GM10266 (cell line): ENCODE measurements around the gene CTBP2.

Source experiments
- DNase-seq: peaks from one replicate; pipeline ENCODE4 v3.0.0; 2012; ENCODE audit errors: extremely low spot score
- TF ChIP-seq, protein P1 (sequence below): IDR thresholded peaks from 2 replicates; pipeline ENCODE4 v1.5.1; 2012; ENCODE audit warnings: mild to moderate bottlenecking, low read depth; ENCODE audit not compliant: control insufficient read depth, insufficient read depth; ENCODE audit errors: missing control alignments

Gene CTBP2

DNA sequence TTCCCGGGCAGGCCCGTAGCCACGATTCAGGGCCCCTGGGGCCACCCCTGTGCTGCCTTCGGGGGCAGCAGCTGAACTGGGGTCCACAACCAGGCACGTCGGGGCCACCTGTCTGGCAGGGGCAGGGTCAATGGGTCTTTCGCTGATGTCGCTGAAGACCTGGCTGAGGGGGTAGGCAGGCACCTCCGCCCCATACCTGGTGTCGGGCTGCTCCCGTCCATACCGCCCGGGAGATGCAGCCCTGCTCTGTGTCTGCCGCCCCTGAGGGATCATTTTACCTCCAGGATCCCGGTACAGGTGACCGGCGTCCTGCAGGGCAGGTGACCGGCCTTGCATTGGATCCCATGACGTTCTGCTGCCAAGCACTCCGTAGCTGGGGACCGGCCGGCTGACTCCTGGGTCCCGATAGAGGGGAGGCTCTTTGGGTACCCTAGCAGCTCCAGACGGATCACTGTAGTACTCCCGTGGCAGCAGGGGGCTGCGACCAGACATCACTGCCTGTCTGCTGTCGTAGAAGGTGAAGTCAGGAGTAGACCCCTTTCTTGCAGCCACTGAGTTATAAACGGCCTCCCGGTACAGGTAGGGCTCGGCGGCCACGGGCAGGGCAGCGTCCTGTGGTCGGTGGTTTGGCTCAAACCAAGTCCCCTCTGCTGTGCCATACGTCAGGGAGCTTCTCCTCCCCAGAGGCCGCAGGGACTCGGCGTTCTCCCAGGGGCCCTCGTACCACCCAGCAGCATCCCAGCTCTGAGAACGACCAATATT is 133.2 kb downstream of the CTBP2 start:
- TF ChIP-seq, protein P1, sequence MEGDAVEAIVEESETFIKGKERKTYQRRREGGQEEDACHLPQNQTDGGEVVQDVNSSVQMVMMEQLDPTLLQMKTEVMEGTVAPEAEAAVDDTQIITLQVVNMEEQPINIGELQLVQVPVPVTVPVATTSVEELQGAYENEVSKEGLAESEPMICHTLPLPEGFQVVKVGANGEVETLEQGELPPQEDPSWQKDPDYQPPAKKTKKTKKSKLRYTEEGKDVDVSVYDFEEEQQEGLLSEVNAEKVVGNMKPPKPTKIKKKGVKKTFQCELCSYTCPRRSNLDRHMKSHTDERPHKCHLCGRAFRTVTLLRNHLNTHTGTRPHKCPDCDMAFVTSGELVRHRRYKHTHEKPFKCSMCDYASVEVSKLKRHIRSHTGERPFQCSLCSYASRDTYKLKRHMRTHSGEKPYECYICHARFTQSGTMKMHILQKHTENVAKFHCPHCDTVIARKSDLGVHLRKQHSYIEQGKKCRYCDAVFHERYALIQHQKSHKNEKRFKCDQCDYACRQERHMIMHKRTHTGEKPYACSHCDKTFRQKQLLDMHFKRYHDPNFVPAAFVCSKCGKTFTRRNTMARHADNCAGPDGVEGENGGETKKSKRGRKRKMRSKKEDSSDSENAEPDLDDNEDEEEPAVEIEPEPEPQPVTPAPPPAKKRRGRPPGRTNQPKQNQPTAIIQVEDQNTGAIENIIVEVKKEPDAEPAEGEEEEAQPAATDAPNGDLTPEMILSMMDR = no peak
- no peak for DNase-seq

DNA sequence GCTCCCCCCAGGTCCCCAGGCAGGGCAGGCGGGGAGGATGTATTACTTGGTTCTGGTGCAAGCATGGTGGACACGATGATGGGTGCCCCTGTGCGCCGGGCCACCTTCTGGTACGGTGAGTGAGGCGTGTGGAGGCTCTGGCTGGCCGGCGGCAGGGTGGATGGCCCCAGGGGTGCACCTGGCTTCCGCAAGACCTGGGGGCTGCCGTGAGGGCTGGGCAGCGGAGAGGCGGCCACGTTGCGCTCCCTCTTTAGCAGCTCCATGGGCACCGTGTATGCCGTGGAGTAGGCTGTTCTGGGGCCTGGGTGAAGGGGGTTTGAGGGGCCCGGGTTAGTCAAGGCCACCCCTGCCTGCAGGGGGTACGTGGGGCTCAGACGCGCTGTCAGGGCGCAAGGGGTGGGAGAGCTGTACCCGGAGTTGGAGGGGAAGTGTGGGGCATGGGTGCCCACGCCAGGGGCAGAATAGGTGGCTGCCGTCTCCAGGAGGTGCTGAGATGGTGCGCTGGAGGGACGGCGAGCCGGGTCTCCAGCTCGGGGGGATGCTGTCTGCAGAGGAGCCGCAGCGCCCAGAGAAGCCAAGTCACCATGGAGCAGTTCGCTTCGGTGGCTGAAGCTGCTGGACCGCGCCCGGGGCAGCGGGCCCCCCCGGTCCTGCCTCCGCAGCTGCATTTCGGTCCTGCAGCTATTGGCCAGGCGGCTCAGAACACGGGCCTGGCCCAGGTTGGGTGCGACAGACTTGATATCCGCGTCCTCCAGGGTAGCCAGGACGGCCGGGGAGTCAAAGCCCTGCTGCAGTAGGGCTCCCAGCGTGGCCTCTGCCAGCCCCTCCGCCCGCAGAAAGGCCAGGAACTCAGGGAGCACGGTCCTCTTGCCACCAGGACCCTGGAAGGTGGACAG is 134.1 kb downstream of the CTBP2 start:
- TF ChIP-seq, protein P1 = no peak
- DNase-seq = no peak

DNA sequence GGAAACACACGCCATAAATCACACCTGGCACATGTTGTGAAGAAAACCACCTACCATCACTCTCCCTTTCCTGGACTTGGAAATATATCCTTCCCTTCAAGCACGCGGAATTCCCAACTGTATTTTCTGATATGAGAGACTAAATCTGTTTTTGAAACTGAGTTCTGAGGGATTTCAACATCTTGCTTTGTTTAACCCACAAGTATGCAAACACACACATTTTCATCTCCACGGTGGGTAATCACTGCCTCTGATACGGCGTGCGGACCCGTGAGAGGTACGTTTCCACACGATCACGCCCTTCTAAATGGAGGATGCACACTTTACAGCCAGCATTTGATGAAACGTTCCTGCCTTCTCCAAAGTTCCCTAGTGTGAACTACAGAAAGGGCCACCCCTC is 135.0 kb downstream of the CTBP2 start:
- DNase-seq = no peak
- TF ChIP-seq, protein P1 = no peak

DNA sequence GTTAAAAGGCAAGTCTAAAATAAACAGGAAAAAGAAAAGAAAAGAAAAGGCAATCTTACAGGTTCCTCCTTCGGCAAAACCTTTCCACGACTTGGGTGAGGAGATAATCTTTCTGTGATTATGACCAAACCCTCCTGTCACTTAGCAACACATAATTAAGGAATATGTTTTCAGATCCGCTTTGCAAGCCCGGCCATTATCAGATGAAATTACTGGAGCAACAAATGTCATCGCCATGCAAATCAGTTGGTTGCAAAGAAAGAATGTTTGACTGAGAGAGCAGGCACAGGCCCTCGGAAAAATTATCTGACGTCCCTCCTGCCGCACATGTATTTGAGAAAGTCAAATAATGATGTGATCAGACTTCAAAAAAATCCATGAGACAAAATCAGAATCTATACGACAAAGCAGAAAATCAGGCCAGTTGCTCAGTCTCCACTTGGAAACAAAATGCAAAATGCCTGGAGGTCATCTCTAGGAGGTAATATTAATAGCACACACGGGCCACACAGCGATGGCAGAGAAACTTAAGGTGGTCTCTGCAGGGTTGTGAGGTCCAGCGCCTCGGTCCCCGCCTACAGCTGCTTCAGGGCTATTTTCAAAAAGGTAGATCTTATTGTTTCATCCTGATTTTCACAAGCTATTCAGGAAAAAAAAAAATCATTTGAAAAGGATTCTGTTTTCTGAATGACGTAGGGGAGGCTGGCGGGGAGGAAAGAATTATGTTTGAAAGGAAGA is 135.7 kb downstream of the CTBP2 start:
- TF ChIP-seq, protein P1 = no peak
- no peak for DNase-seq

DNA sequence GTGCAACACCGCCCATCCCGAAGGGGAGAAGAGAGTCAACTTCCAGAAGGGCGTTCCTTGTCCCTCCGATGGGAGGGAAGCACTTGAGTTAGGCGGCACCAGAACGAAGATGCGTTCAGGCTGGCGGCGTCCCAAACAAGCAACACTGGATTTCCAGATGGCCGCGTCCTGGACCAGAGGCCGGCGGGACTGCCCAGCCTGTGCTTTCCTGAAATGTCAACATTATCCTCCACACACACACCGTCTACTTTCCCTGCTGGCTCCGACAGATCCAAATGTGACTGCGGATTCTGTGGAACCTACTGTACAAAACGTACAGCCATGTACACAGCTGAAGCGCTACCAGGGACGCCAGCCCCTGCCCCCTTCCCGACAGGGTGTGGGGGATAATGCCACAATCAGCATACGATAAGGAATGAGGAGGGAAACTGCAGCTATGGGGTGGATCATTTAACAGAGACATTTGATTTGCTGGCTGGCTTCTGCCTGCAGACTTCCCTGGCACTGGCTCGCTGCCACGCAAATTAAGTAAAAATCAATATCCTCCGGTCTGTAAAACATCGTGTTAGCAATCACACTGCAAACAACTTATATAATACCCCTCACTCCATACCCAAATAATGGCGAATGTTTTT is 136.4 kb downstream of the CTBP2 start:
- no peak for DNase-seq

DNA sequence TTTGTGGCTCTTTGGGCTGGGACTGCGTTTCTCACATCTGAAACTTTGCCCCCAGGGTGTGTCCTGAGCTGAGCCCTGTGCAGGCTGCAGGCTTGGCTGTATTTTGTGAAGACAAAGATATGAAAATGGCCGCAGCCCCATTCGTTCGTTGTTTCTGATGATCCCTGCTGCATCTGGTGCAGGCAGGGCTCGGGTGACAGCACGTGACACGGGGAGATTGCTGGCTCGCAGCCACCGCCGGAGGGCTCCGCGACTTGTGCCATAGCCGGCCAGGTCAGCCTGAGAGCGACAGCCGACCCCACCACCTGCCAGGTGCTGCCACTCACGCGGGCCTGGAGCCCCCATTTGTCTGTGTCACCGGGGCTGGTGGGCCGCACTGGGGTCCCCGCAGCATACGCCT is 137.1 kb downstream of the CTBP2 start:
- TF ChIP-seq, protein P1 = no peak
- DNase-seq = no peak

More for the DNA sequence above, 136.4 kb downstream of the CTBP2 start:
- TF ChIP-seq, protein P1 = no peak
